ENCODE results near the gene CAMKMT.
A peak's percentile ranks its signal among the peaks of the same experiment; 100 is the strongest.

CAMKMT gene

DNA sequence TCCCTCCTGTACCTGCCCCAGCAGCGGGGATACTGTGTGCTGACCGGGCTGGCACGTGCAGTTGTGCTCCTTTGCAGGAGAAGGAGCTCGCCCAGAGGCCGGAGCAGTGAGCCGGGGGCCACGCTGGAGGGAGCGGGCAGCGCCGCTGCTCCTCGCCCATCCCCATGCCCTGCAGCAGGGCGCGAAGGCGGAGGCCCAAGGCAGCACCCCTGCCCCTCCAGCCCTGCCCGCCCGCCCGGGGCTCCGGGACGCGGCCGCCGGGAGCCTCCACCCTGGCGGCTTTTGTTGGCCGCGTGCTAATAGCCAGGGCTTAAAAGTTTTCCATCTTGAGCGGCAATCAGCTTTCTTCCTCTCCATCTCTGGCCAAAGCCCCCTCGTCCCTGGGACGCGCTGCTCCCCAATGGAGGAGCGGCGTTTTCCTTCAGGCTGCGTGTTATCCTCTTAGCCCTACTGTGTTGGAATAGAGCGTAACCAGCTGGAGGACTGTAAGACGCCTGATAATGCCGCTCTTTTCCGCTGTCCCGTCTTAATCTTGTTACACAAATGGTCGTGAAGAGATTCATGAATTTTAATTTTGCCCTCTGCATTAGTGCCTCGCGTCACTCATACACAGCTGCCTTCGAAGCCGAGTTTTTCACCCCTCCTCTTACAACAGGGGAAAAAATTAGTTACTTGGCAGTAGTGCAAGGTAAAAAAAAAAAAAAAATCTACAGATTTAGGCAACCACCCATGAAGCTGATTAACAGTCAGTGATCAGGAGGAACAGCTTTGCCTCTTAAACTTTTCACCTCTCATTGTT is 406.9 kb downstream of the CAMKMT start:
- no peak overlapping the region for H3K4me3 ChIP-seq (ENCODE audit: low read depth, low read length)
- DNase-seq (ENCODE audit: low read depth): no peak
- TF ChIP-seq, protein P1, sequence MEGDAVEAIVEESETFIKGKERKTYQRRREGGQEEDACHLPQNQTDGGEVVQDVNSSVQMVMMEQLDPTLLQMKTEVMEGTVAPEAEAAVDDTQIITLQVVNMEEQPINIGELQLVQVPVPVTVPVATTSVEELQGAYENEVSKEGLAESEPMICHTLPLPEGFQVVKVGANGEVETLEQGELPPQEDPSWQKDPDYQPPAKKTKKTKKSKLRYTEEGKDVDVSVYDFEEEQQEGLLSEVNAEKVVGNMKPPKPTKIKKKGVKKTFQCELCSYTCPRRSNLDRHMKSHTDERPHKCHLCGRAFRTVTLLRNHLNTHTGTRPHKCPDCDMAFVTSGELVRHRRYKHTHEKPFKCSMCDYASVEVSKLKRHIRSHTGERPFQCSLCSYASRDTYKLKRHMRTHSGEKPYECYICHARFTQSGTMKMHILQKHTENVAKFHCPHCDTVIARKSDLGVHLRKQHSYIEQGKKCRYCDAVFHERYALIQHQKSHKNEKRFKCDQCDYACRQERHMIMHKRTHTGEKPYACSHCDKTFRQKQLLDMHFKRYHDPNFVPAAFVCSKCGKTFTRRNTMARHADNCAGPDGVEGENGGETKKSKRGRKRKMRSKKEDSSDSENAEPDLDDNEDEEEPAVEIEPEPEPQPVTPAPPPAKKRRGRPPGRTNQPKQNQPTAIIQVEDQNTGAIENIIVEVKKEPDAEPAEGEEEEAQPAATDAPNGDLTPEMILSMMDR (IDR thresholded peaks at IDR 0.05; ENCODE audit: control insufficient read depth, extremely low read depth, insufficient read depth): no peak

DNA sequence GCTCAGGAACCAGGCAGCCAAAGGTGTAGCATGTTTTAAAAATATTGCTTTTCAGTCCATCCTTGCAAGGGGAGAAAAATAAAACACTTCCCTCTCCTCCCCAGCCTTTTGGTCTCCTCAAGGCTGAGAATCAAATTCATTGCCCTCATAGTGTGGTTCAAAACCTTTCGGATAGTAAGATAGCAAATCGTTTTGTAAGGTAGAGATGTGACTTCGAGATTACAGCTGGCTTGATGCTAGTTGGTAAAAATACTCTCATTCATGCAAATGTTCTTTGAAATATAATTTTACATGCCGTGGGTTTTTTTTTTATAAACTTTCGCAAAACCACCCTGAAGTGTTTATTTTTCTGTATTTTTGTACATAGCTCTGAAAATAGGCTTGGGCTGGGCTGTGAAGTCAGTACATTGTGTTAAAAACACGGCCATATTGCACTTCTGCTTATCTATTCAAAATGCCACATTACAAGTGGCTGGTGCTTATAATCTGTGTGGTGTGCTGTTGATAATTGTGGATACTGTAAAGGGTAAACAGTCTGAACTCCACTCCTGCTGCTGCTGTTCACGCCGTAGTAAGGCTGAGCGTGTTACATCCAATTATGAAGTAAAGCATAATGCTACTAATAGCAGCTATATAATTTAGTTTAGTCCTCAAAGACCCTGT is 407.7 kb downstream of the CAMKMT start:
- TF ChIP-seq, protein P1 (IDR thresholded peaks at IDR 0.05; ENCODE audit: control insufficient read depth, extremely low read depth, insufficient read depth): no peak
- no peak for DNase-seq (ENCODE audit: low read depth)
- no peak overlapping the region for H3K4me3 ChIP-seq (ENCODE audit: low read depth, low read length)

DNA sequence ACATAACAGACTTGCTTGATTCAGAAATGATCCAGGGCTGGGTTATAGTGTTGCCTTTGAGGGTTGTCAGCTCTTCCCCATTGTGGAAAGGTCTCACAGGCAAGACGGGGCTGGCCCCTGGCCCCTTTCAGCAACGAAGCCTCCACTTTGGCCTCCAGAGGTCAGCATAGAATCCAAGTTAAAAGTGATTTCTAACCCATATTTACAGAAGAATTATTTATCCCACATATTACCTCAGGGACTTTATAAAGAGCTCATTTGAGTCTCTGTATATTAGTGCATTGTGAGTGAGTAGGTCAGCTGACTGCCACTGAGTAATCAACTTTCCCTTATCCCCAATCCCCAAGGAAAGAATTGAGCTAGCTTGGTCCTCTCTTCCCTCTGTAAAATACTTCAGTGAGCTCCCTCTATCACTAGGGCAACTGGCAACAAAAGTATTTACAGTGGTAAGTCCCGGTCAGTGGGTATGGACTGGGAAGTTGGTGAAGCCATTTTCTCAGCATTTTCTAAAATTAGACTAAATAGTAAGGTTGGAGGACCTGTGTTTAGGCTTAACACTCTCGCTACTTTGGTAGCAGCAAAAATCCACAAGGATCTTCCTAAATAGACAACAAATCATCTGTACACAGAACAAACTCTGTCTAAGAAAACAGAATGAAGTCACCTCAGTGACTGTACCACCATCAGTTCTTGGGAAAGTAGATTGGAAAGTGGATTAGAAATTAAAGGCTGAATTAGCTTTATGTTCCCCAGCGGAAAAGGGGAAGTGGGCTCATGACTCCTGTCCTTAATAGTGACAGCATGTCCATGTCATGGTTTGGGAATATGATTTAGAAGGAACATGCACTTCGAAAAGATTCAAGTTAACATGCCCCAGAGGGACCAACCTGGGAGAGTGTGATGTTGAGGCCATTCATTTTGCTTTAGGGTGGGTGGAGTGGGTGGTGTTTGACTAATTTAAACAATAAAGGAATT is 408.8 kb downstream of the CAMKMT start:
- TF ChIP-seq, protein P1 (IDR thresholded peaks at IDR 0.05; ENCODE audit: control insufficient read depth, extremely low read depth, insufficient read depth): peak; percentile 6; the same call in 1 of the 2 replicates
- H3K4me3 ChIP-seq (ENCODE audit: low read depth, low read length): no peak overlapping the region
- no peak for DNase-seq (ENCODE audit: low read depth)

DNA sequence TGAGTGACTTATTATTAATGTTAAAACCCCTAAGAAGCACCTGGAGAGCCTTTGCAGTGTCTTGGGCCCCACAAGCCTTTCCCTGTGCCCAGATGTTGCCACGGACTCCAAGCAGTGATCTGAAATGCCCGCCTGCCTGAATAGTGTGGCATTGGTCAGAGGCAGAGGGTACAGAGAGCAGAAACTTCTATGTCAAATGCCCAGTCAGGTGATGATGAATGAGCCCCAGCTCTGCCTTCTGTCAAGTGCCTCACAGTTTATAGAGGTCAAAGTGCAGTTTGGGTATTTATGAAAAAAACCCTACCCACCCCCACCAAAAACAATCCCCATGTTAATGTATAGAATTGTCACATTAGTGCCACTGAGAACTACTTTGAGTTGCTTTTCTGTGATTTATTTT is 409.8 kb downstream of the CAMKMT start:
- TF ChIP-seq, protein P1 (IDR thresholded peaks at IDR 0.05; ENCODE audit: control insufficient read depth, extremely low read depth, insufficient read depth): no peak
- DNase-seq (ENCODE audit: low read depth): no peak
- H3K4me3 ChIP-seq (ENCODE audit: low read depth, low read length): no peak overlapping the region

DNA sequence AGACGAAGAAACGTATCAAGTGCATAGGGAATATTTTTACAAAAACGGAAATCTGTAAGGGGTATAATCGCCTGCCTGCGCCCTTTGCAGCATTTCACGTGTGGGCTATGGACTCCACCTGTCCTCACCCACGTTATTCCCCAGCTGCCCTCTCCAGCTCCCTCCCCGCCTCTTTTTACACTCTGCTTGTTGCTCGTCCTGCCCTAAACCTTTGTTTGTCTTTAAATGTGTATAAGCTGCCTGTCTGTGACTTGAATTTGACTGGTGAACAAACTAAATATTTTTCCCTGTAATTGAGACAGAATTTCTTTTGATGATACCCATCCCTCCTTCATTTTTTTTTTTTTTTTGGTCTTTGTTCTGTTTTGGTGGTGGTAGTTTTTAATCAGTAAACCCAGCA is 410.4 kb downstream of the CAMKMT start:
- TF ChIP-seq, protein P1 (IDR thresholded peaks at IDR 0.05; ENCODE audit: control insufficient read depth, extremely low read depth, insufficient read depth): no peak
- no peak overlapping the region for H3K4me3 ChIP-seq (ENCODE audit: low read depth, low read length)
- no peak for DNase-seq (ENCODE audit: low read depth)

DNA sequence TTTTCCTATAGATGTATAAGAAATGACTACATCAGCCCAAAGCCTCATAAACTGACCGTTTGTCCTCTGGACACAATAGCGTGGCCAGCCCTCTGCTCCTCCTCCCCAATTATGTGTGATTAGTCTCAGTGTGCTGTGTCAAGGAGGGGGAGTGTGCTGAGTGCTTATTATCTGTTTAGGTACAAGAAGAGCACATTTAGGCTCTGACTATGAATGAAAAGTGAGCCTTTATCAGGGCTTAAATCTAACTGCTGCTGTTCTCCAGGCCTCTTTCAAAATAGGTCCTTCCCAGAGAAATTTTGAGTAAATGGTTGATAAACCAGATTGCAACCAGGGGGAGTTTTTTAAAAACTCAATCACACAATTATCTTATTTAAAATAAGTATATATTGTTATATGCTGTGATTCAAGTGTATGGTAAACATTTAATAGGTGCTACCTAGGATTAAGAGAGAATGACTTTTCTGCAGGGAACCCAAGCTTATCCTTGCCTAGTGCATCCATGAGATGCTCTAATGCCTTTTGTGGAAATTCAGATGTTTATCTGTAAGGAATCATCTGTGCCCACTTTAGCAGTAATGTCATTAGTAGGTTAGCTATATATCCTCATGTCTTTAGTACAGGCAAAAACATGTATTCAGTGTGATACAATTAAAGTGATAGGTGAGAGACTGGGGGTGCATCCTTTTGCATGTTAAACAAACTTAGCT is 411.1 kb downstream of the CAMKMT start:
- no peak for DNase-seq (ENCODE audit: low read depth)
- no peak overlapping the region for H3K4me3 ChIP-seq (ENCODE audit: low read depth, low read length)
- TF ChIP-seq, protein P1 (IDR thresholded peaks at IDR 0.05; ENCODE audit: control insufficient read depth, extremely low read depth, insufficient read depth): no peak

Measured in LNCaP clone FGC (cell line).